ENCODE measurements around the gene TTC19.
A peak's percentile ranks its signal among the peaks of the same experiment; 100 is the strongest.

TTC19 gene

GRCh38 chr17:15999141-15999973, at the start of gene TTC19, which contains the start of gene ZSWIM7:
TSS of gene TTC19 (plus strand) at chr17:15999824. CDS start at chr17:15999849, 25 bp downstream.
TSS of gene ZSWIM7 (minus strand) at chr17:15999704. CDS start at chr17:15999594, 110 bp downstream.
- DNase-seq (ENCODE audit: low read depth) = peak; percentile 76

- DNase-seq (ENCODE audit: low read depth) = no peak
These were observed 48.1 kb upstream of the TTC19 start for GRCh38 chr17:15951368-15952047.

- DNase-seq (ENCODE audit: low read depth) = no peak
These were observed 47.5 kb upstream of the TTC19 start for GRCh38 chr17:15952048-15952532.

- no peak for DNase-seq (ENCODE audit: low read depth)
These were observed 46.5 kb upstream of the TTC19 start for GRCh38 chr17:15952916-15953790.

GRCh38 chr17:15954222-15954621, 45.4 kb upstream of the TTC19 start:
- DNase-seq (ENCODE audit: low read depth) = peak; percentile 98

- DNase-seq (ENCODE audit: low read depth) = no peak
These were observed 43.7 kb upstream of the TTC19 start for GRCh38 chr17:15955793-15956541.

GRCh38 chr17:15957206-15957605, 42.4 kb upstream of the TTC19 start:
- DNase-seq (ENCODE audit: low read depth) = no peak

- DNase-seq (ENCODE audit: low read depth) = no peak
These were observed 41.9 kb upstream of the TTC19 start for GRCh38 chr17:15957608-15958307.

- no peak for DNase-seq (ENCODE audit: low read depth)
These were observed 41.2 kb upstream of the TTC19 start for GRCh38 chr17:15958484-15958854.

- DNase-seq (ENCODE audit: low read depth) = no peak
These were observed 35.9 kb upstream of the TTC19 start for GRCh38 chr17:15963670-15964110.

GRCh38 chr17:15965528-15965927, 34.1 kb upstream of the TTC19 start:
- no peak for DNase-seq (ENCODE audit: low read depth)

GRCh38 chr17:15966183-15966878, 33.3 kb upstream of the TTC19 start:
- DNase-seq (ENCODE audit: low read depth) = no peak

- DNase-seq (ENCODE audit: low read depth) = no peak
These were observed 32.8 kb upstream of the TTC19 start for GRCh38 chr17:15966879-15967248.

- DNase-seq (ENCODE audit: low read depth) = no peak
These were observed 31.8 kb upstream of the TTC19 start for GRCh38 chr17:15967706-15968399.

- DNase-seq (ENCODE audit: low read depth) = no peak
These were observed 30.2 kb upstream of the TTC19 start for GRCh38 chr17:15969463-15969862.

GRCh38 chr17:15970500-15970899, 29.1 kb upstream of the TTC19 start:
- DNase-seq (ENCODE audit: low read depth) = no peak

GRCh38 chr17:15971098-15971678, 28.4 kb upstream of the TTC19 start:
- no peak for DNase-seq (ENCODE audit: low read depth)

GRCh38 chr17:15971882-15972281, 27.7 kb upstream of the TTC19 start:
- no peak for DNase-seq (ENCODE audit: low read depth)

GRCh38 chr17:15972497-15972951, 27.1 kb upstream of the TTC19 start:
- DNase-seq (ENCODE audit: low read depth) = no peak
